H1 (cell line): ENCODE data around the gene ARHGAP5. TPM values are rescaled to one million over a fixed set of nuclear protein-coding genes. Genes with fewer than 3 reads are reported as not detected.

Experiments used
- CTCF ChIA-PET: fragments of 300-600 bp; sonication (Branson Sonifier 250); formaldehyde crosslinking; loops from one replicate; lab custom pipeline; 2021; ENCODE audit not compliant: partially characterized antibody; lab: Charles Lee
- POLR2A ChIA-PET: fragments of 300-600 bp; sonication (Branson Sonifier 250); formaldehyde crosslinking; loops from one replicate; lab custom pipeline; 2021; ENCODE audit warnings: inconsistent platforms; ENCODE audit not compliant: partially characterized antibody; lab: Charles Lee
- DNase-seq, 2 experiments: peaks; one replicate each; pipeline versions ENCODE4 v3.0.0 to v3.0.0-alpha.2; 2010 to 2022; ENCODE audit warnings: low spot score in 2 of 2, low read depth in 1 of 2, mixed read lengths in 1 of 2
- FAIRE-seq: peaks from 2 replicates; lab custom pipeline; 2011; peaks lifted over from hg19 to GRCh38; lab: Jason Lieb, UNC
- H2AFZ ChIP-seq: 2 replicates; pipeline ENCODE4 v1.8.1; 2012; ENCODE audit warnings: low read length, inconsistent platforms
- H2AK5ac ChIP-seq: 2 replicates; pipeline ENCODE4 v1.6.1; 2013; ENCODE audit warnings: low read depth, low read length
- H2BK120ac ChIP-seq: replicated peaks from 2 replicates; pipeline ENCODE3; 2013; ENCODE audit warnings: low read depth, low read length, inconsistent platforms
- H2BK12ac ChIP-seq: 2 replicates; pipeline ENCODE4 v1.6.1; 2013; ENCODE audit warnings: low read depth, low read length
- H2BK15ac ChIP-seq: 2 replicates; pipeline ENCODE4 v1.6.1; 2013; ENCODE audit warnings: low read length
- H2BK20ac ChIP-seq: 2 replicates; pipeline ENCODE4 v1.6.1; 2013; ENCODE audit warnings: low read length
- H2BK5ac ChIP-seq: 2 replicates; pipeline ENCODE4 v1.6.1; 2013; ENCODE audit warnings: low read depth, low read length
- H3K14ac ChIP-seq: 2 replicates; pipeline ENCODE4 v1.6.1; 2013; ENCODE audit warnings: inconsistent platforms; ENCODE audit not compliant: insufficient read length
- H3K18ac ChIP-seq: 2 replicates; pipeline ENCODE4 v1.6.1; 2013; ENCODE audit warnings: low read length; ENCODE audit errors: extremely low read depth
- H3K23ac ChIP-seq: 2 replicates; pipeline ENCODE4 v1.6.1; 2013; ENCODE audit warnings: inconsistent platforms; ENCODE audit not compliant: insufficient read length
- H3K23me2 ChIP-seq: 2 replicates; pipeline ENCODE4 v1.6.1; 2013; ENCODE audit warnings: low read depth, low read length
- H3K27ac ChIP-seq: 2 replicates; pipeline ENCODE4 v1.6.1; 2011; ENCODE audit warnings: low read depth, low read length, inconsistent platforms
- H3K27me3 ChIP-seq, 4 experiments: replicated peaks in 1 of 4; 1 replicate in 1 of 4; 2 replicates in 3 of 4; pipeline versions ENCODE4 v1.6.1 to v1.8.1; 2011 to 2013; ENCODE audit warnings: low read length in 3 of 4, mild to moderate bottlenecking in 3 of 4, inconsistent platforms in 2 of 4, mixed read lengths in 2 of 4, moderate library complexity in 1 of 4; ENCODE audit not compliant: control insufficient read depth in 3 of 4, insufficient read depth in 3 of 4; ENCODE audit errors: extremely low read depth in 1 of 4
- H3K36me3 ChIP-seq, 4 experiments: 2 replicates each; pipeline versions ENCODE4 v1.6.1 to v1.8.1; 2011 to 2013; ENCODE audit warnings: mild to moderate bottlenecking in 4 of 4, low read length in 3 of 4, moderate library complexity in 2 of 4, control low read depth in 1 of 4, inconsistent platforms in 1 of 4; ENCODE audit not compliant: insufficient read depth in 4 of 4, control insufficient read depth in 2 of 4
- H3K4ac ChIP-seq: replicated peaks from 2 replicates; pipeline ENCODE3; 2013; ENCODE audit warnings: low read length, low read depth, mixed read lengths, inconsistent platforms; ENCODE audit not compliant: insufficient read length
- H3K4me1 ChIP-seq, 4 experiments: replicated peaks in 1 of 4; 1 replicate in 1 of 4; 2 replicates in 3 of 4; pipeline versions ENCODE4 v1.6.1 to v1.8.1; 2011 to 2013; ENCODE audit warnings: low read length in 3 of 4, inconsistent platforms in 2 of 4, mixed read lengths in 1 of 4; ENCODE audit not compliant: insufficient read depth in 4 of 4, control insufficient read depth in 3 of 4
- H3K4me2 ChIP-seq, 2 experiments: 2 replicates each; pipeline versions ENCODE4 v1.6.1 to v1.8.1; 2011 to 2013; ENCODE audit warnings: low read depth in 2 of 2, low read length in 2 of 2, control low read depth in 1 of 2, inconsistent platforms in 1 of 2, mild to moderate bottlenecking in 1 of 2; ENCODE audit not compliant: insufficient read depth in 1 of 2
- H3K4me3 ChIP-seq, 4 experiments: fragments of 200-600, 300-600 bp in 1 of 4; sonication (generic), shearing (Covaris generic), sonication (Bioruptor Twin) in 1 of 4; 2 replicates each; pipeline versions ENCODE4 v1.5.1 to v1.8.1; 2011 to 2016; ENCODE audit warnings: low read length in 4 of 4, low read depth in 3 of 4, control low read depth in 2 of 4, inconsistent platforms in 2 of 4, mild to moderate bottlenecking in 2 of 4, mixed read lengths in 1 of 4, moderate library complexity in 1 of 4; ENCODE audit not compliant: insufficient read depth in 2 of 4; ENCODE audit errors: extremely low read depth in 1 of 4
- H3K56ac ChIP-seq: replicated peaks from 2 replicates; pipeline ENCODE3; 2013; ENCODE audit warnings: low read depth, mild to moderate bottlenecking, mixed read lengths, low read length, inconsistent platforms; ENCODE audit not compliant: insufficient read length
- H3K79me1 ChIP-seq: 2 replicates; pipeline ENCODE4 v1.6.1; 2013; ENCODE audit warnings: low read depth, low read length, control low read depth
- H3K79me2 ChIP-seq, 2 experiments: 2 replicates each; pipeline versions ENCODE4 v1.6.1 to v1.8.1; 2012 to 2013; ENCODE audit warnings: low read length in 2 of 2, mild to moderate bottlenecking in 2 of 2, inconsistent platforms in 1 of 2; ENCODE audit not compliant: insufficient read depth in 2 of 2, control insufficient read depth in 1 of 2
- H3K9ac ChIP-seq, 4 experiments: replicated peaks in 1 of 4; 1 replicate in 1 of 4; 2 replicates in 3 of 4; pipeline versions ENCODE4 v1.6.1 to v1.8.1; 2011 to 2013; ENCODE audit warnings: low read depth in 3 of 4, low read length in 3 of 4, control low read depth in 2 of 4, mild to moderate bottlenecking in 2 of 4, moderate library complexity in 2 of 4, inconsistent platforms in 1 of 4; ENCODE audit errors: extremely low read depth in 1 of 4
- H3K9me3 ChIP-seq, 2 experiments: 2 replicates each; pipeline versions ENCODE4 v1.6.1 to v1.8.1; 2012 to 2013; ENCODE audit warnings: mild to moderate bottlenecking in 2 of 2, moderate library complexity in 2 of 2, control low read depth in 1 of 2, inconsistent platforms in 1 of 2, low read depth in 1 of 2, low read length in 1 of 2, mixed read lengths in 1 of 2; ENCODE audit not compliant: insufficient read depth in 2 of 2
- H4K20me1 ChIP-seq, 2 experiments: replicated peaks in 1 of 2; 2 replicates each; pipeline versions ENCODE3 to v1.8.1; 2011 to 2013; ENCODE audit warnings: inconsistent platforms in 2 of 2, low read length in 2 of 2, mild to moderate bottlenecking in 1 of 2; ENCODE audit not compliant: insufficient read depth in 2 of 2, control insufficient read depth in 1 of 2
- H4K5ac ChIP-seq: 2 replicates; pipeline ENCODE4 v1.6.1; 2013; ENCODE audit warnings: low read length, low read depth, mixed read lengths, inconsistent platforms; ENCODE audit not compliant: insufficient read length
- H4K8ac ChIP-seq: 2 replicates; pipeline ENCODE4 v1.8.0; 2013; ENCODE audit warnings: mild to moderate bottlenecking, moderate library complexity, low read length, inconsistent platforms; ENCODE audit not compliant: insufficient read depth; ENCODE audit errors: extremely low read depth
- H4K91ac ChIP-seq: replicated peaks from 2 replicates; pipeline ENCODE3; 2013; ENCODE audit warnings: low read length, mixed read lengths, inconsistent platforms; ENCODE audit not compliant: insufficient read length
- ATF2 ChIP-seq: IDR thresholded peaks from 2 replicates; pipeline ENCODE4 v1.6.1; 2012; ENCODE audit warnings: low read length, inconsistent platforms
- CBX5 ChIP-seq: fragments of 300-800, 300-1000 bp; sonication (generic); IDR thresholded peaks from 2 replicates; pipeline ENCODE4 v1.7.1; 2016; ENCODE audit warnings: antibody characterized with exemption, low read length, low read depth
- CBX8 ChIP-seq: fragments of 300-800, 300-1000 bp; sonication (generic); IDR thresholded peaks from 2 replicates; pipeline ENCODE4 v1.7.1; 2016; ENCODE audit warnings: low read depth, low read length, borderline replicate concordance
- CREB1 ChIP-seq: IDR thresholded peaks from 2 replicates; pipeline ENCODE4 v1.6.1; 2012; ENCODE audit warnings: inconsistent platforms
- CTBP2 ChIP-seq: IDR thresholded peaks from 2 replicates; pipeline ENCODE4 v1.7.0; 2011; ENCODE audit warnings: borderline replicate concordance, mild to moderate bottlenecking, moderate library complexity, mixed read lengths, low read length; ENCODE audit not compliant: insufficient read depth, insufficient read length
- FOSL1 ChIP-seq: IDR thresholded peaks from 2 replicates; pipeline ENCODE4 v1.6.1; 2011; ENCODE audit warnings: mild to moderate bottlenecking, low read depth, low read length, moderate library complexity; ENCODE audit not compliant: insufficient read depth
- MAFK ChIP-seq: IDR thresholded peaks from 2 replicates; pipeline ENCODE4 v1.6.1; 2012; ENCODE audit warnings: low read depth, mild to moderate bottlenecking, improper control_type of control experiment, low read length
- NANOG ChIP-seq: IDR thresholded peaks from 2 replicates; pipeline ENCODE4 v1.6.1; 2011; ENCODE audit warnings: low read length, low read depth, mild to moderate bottlenecking, inconsistent platforms; ENCODE audit not compliant: insufficient read depth, poor library complexity, severe bottlenecking
- NRF1 ChIP-seq: IDR thresholded peaks from 2 replicates; pipeline ENCODE4 v1.6.1; 2011; ENCODE audit warnings: mild to moderate bottlenecking, low read depth, low read length, improper control_type of control experiment
- SAP30 ChIP-seq: fragments of 300-600 bp; sonication (generic); IDR thresholded peaks from 2 replicates; pipeline ENCODE4 v1.7.1; 2012; ENCODE audit warnings: low read length, moderate library complexity, mild to moderate bottlenecking, inconsistent platforms; ENCODE audit not compliant: insufficient read depth, insufficient replicate concordance
- WGBS, 2 experiments: shearing (Covaris generic) in 1 of 2; methylation state at CpG; one replicate each; pipeline versions ENCODE4 v1.1.6 to v1.1.7; 2013 to 2015; ENCODE audit warnings: low lambda C conversion rate in 2 of 2, mixed read lengths in 2 of 2, inconsistent platforms in 1 of 2, low coverage in 1 of 2, missing lambda C conversion rate in 1 of 2; ENCODE audit not compliant: insufficient replicate concordance in 2 of 2, insufficient coverage in 1 of 2, insufficient read length in 1 of 2; ENCODE audit errors: extremely low coverage in 1 of 2, missing lambda C conversion rate in 1 of 2; 5-methylcytosine and 5-hydroxymethylcytosine counted together
- polyA plus RNA-seq, 7 experiments: library from polyadenylated mRNA; depleted of rRNA in 3 of 7; stranded (reverse) in 5 of 7; unstranded in 2 of 7; fragments of >200 nt in 5 of 7; fragments of 200-250 nt in 2 of 7; gene quantifications; 1 replicate in 5 of 7; 2 replicates in 1 of 7; 4 replicates in 1 of 7; pipeline versions ENCODE4 v1.2.1 to v1.2.3, GENCODE V29; 2011 to 2013; ENCODE audit warnings: missing spikeins in 2 of 7, mixed read lengths in 2 of 7
- total RNA-seq: library from RNA; stranded (reverse); fragmentation: NEBNext Ultra II Directional; extraction: Animal tissue kit (Norgen Biotek cat#: 25700); gene quantifications from 2 replicates; pipeline ENCODE4 v1.2.1, GENCODE V29; 2021

Gene ARHGAP5
- total and polyA plus RNA-seq, 2 of the 8 experiments (the other 6 are each of a cell fraction or from before 2014, with no cell fraction given): 7.8 to 77.3 TPM

DNA sequence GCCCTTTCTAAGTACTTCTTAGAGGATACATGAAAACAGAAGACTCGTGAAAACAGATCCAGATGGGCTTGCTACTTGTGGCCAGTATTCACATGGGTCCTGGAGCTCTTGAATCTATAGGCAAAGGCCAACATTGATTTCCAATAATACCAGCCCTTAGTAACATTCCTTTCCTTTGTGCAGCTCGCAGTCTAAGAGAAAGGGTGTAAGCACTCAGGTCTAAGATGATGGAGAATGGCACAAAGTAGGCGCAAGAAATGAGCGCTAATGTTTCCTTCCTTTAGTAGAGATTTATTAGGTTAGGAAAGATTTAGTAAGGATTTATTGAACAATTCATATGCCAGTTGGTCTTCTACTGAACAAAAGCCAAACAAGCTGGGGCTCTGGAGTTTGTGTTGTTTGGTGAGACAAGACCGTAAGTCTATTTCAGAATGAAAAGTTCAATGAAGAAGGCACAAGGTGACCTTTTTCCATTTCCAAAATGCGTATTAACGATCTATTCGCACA, 125.4 kb downstream of the ARHGAP5 start:
- DNase-seq (no peak), FAIRE-seq (no peak)
- Histone ChIP-seq H3K27ac (no peak overlapping the region), H3K4ac (no peak overlapping the region), H2AK5ac (no peak overlapping the region), H2BK12ac (no peak overlapping the region), H3K79me2 (no peaks in the 10 kb centered on the region), H3K56ac (no peak overlapping the region), H3K27me3 (no peaks in the 10 kb centered on the region; a peak in 1 of 7 replicates), H3K4me2 (peak overlapping the region; percentile 86 to 99), H3K23me2 (peaks cover 18% of the 10 kb centered on the region), H3K9me3 (no peaks in the 10 kb centered on the region), H3K4me3 (peak overlapping the region; percentile 48 to 93 (median 90); a peak in 7 of 8 replicates), H3K23ac (no peak overlapping the region), H2BK20ac (no peak overlapping the region), H3K18ac (no peak overlapping the region), H3K9ac (peak overlapping the region in 2 of 4 experiments; percentile 6 to 9; a peak in 4 of 7 replicates), H3K4me1 (peaks cover 0 to 4% (median under 1%) of the 10 kb centered on the region in 4 experiments; a peak in 2 of 7 replicates), H3K14ac (no peak overlapping the region), H2BK15ac (no peak overlapping the region), H4K5ac (no peak overlapping the region), H4K20me1 (peaks cover 0 to 2% of the 10 kb centered on the region in 2 experiments), H3K79me1 (no peaks in the 10 kb centered on the region), H4K8ac (no peak overlapping the region), H4K91ac (no peak overlapping the region), H2AFZ (peak overlapping the region; percentile 39; the same call in 1 of the 2 replicates), H2BK5ac (no peak overlapping the region), H3K36me3 (no peaks in the 10 kb centered on the region), H2BK120ac (no peak overlapping the region)
- WGBS, 2 experiments: 10% methylated on average over 8 of the region's 8 CpGs; no CpG with 5 or more reads in 1 of the 2 experiments
- CTCF ChIA-PET: interaction anchor here (0.6 to 1.3 kb wide), 3 partner anchors 42 to 203 kb away, joined by 3 read pairs; no protein-coding TSS in a partner anchor
- TF ChIP-seq MAFK (no peak), CTBP2 (no peak), NRF1 (no peak), NANOG (no peak), CREB1 (no peak), SAP30 (no peak), FOSL1 (no peak), CBX5 (no peak), CBX8 (no peak), ATF2 (no peak)
- POLR2A ChIA-PET: interaction anchor here (2.4 kb wide), 1 partner anchor 125 kb away, joined by 17 read pairs; the partner anchor contains the start of gene ARHGAP5
